Keratinocyte (primary cell): ENCODE data around the gene CCDC141. TPM values are rescaled to one million over a fixed set of nuclear protein-coding genes. Genes with fewer than 3 reads are reported as not detected.

Experiments used
- DNase-seq: peaks from one replicate; pipeline ENCODE4 v3.0.0-alpha.2; 2011; ENCODE audit warnings: low read depth, missing footprints, low spot score
- FAIRE-seq: peaks from 2 replicates; lab custom pipeline; 2011; peaks lifted over from hg19 to GRCh38; lab: Jason Lieb, UNC
- H2AFZ ChIP-seq: 2 replicates; pipeline ENCODE4 v1.6.0; 2012; ENCODE audit warnings: low read length, control low read depth, inconsistent platforms; ENCODE audit not compliant: control insufficient read depth
- H3K27ac ChIP-seq: 2 replicates; pipeline ENCODE4 v1.5.1; 2011; ENCODE audit warnings: low read length; ENCODE audit not compliant: control insufficient read depth, insufficient read depth
- H3K27me3 ChIP-seq: 3 replicates; pipeline ENCODE4 v1.6.0; 2011; ENCODE audit warnings: low read length; ENCODE audit not compliant: control insufficient read depth, insufficient read depth; ENCODE audit errors: extremely low read depth
- H3K36me3 ChIP-seq, 2 experiments: 2 replicates in 1 of 2; 3 replicates in 1 of 2; pipeline ENCODE4 v1.5.1; 2011; ENCODE audit warnings: low read length in 2 of 2, mild to moderate bottlenecking in 1 of 2; ENCODE audit not compliant: control insufficient read depth in 2 of 2, insufficient read depth in 2 of 2; ENCODE audit errors: extremely low read depth in 1 of 2
- H3K4me1 ChIP-seq: 3 replicates; pipeline ENCODE4 v1.5.1; 2011; ENCODE audit warnings: low read length; ENCODE audit not compliant: control insufficient read depth, insufficient read depth; ENCODE audit errors: extremely low read depth
- H3K4me2 ChIP-seq: 3 replicates; pipeline ENCODE4 v1.6.0; 2011; ENCODE audit warnings: low read depth, low read length; ENCODE audit not compliant: control insufficient read depth, insufficient read depth; ENCODE audit errors: extremely low read depth
- H3K4me3 ChIP-seq, 3 experiments: fragments of 200-600 bp in 1 of 3; sonication (generic) in 1 of 3; 2 replicates in 2 of 3; 3 replicates in 1 of 3; pipeline ENCODE4 v1.5.1; 2011 to 2016; ENCODE audit warnings: low read length in 3 of 3, mild to moderate bottlenecking in 3 of 3, control low read depth in 2 of 3, inconsistent platforms in 1 of 3, low read depth in 1 of 3, mixed read lengths in 1 of 3, mixed run types in 1 of 3, moderate library complexity in 1 of 3; ENCODE audit not compliant: control insufficient read depth in 2 of 3, insufficient read depth in 2 of 3; ENCODE audit errors: extremely low read depth in 1 of 3
- H3K79me2 ChIP-seq: 2 replicates; pipeline ENCODE4 v1.6.0; 2012; ENCODE audit warnings: low read length; ENCODE audit not compliant: control insufficient read depth, insufficient read depth
- H3K9ac ChIP-seq: 3 replicates; pipeline ENCODE4 v1.6.0; 2011; ENCODE audit warnings: low read length; ENCODE audit not compliant: control insufficient read depth, insufficient read depth; ENCODE audit errors: extremely low read depth
- H3K9me1 ChIP-seq: 3 replicates; pipeline ENCODE4 v1.6.0; 2011; ENCODE audit warnings: low read length; ENCODE audit not compliant: control insufficient read depth, insufficient read depth; ENCODE audit errors: extremely low read depth
- H3K9me3 ChIP-seq: 2 replicates; pipeline ENCODE4 v1.5.1; 2012; ENCODE audit warnings: low read depth, low read length; ENCODE audit not compliant: control insufficient read depth
- H4K20me1 ChIP-seq: 3 replicates; pipeline ENCODE4 v1.6.0; 2011; ENCODE audit warnings: low read length; ENCODE audit not compliant: control insufficient read depth, insufficient read depth; ENCODE audit errors: extremely low read depth
- CTCF ChIP-seq, 3 experiments: IDR thresholded peaks in 1 of 3; conservative IDR thresholded peaks in 1 of 3; optimal IDR thresholded peaks in 1 of 3; 2 replicates in 2 of 3; 3 replicates in 1 of 3; pipeline versions ENCODE3 to v1.5.1; 2011; ENCODE audit warnings: low read length in 3 of 3, mild to moderate bottlenecking in 3 of 3, moderate library complexity in 2 of 3, control low read depth in 1 of 3, inconsistent platforms in 1 of 3; ENCODE audit not compliant: insufficient read depth in 2 of 3; ENCODE audit errors: extremely low read depth in 1 of 3
- EZH2 ChIP-seq: IDR thresholded peaks from one replicate; pipeline ENCODE4 v1.6.1; 2012; ENCODE audit warnings: inconsistent platforms, mild to moderate bottlenecking, low read length, moderate library complexity
- dilution Hi-C: fragments of 300-500 bp; cut with MboI; formaldehyde crosslinking; loops from one replicate; pipeline ENCODE4 v1.7.0; 2020; ENCODE audit warnings: low sequenced_read_pairs; ENCODE audit not compliant: extremely low pct_ligation_motif_present
- polyA plus RNA-seq, 5 experiments: library from polyadenylated mRNA; depleted of rRNA in 3 of 5; stranded (reverse) in 3 of 5; stranded (forward) in 1 of 5; unstranded in 1 of 5; fragments of >200 nt; gene quantifications; 1 replicate in 1 of 5; 2 replicates in 3 of 5; 3 replicates in 1 of 5; pipeline versions ENCODE4 v1.2.1 to v1.2.3, GENCODE V29; 2011 to 2012; ENCODE audit warnings: missing spikeins in 2 of 5, low read depth in 1 of 5, low replicate concordance in 1 of 5

The CCDC141 gene
- polyA plus RNA-seq, 1 donor (not counting 4 experiments of a cell fraction or from before 2014, with no cell fraction given), result not detected

GRCh38 chr2:178806543-178806942, 243.4 kb downstream of the CCDC141 start:
- no peaks in the 10 kb centered on the region for H3K9me1 ChIP-seq
- H3K9me3 ChIP-seq, result no peaks in the 10 kb centered on the region
- no peaks in the 10 kb centered on the region for H3K4me1 ChIP-seq
- no peak for FAIRE-seq
- H2AFZ ChIP-seq, result no peak overlapping the region
- H3K9ac ChIP-seq, result no peak overlapping the region
- no peak overlapping the region for H3K4me3 ChIP-seq
- dilution Hi-C loops, result loop anchor here (25.0 kb wide), 1 partner anchor 106 kb away; no protein-coding TSS in a partner anchor
- no peak overlapping the region for H3K4me2 ChIP-seq
- no peaks in the 10 kb centered on the region for H3K79me2 ChIP-seq
- H3K27me3 ChIP-seq, result no peaks in the 10 kb centered on the region
- no peak overlapping the region for H3K27ac ChIP-seq
- H3K36me3 ChIP-seq, result no peaks in the 10 kb centered on the region
- no peak for DNase-seq
- no peaks in the 10 kb centered on the region for H4K20me1 ChIP-seq
- TF ChIP-seq EZH2 (no peak), CTCF (optimal IDR thresholded peaks at IDR 0.05 in 1 of 3, IDR thresholded peaks at IDR 0.05 in 1 of 3, conservative IDR thresholded peaks at IDR 0.05 in 1 of 3; ENCODE audit: extremely low read depth in 1 of 3, insufficient read depth in 2 of 3, low read length in 3 of 3) (no peak)

DNA sequence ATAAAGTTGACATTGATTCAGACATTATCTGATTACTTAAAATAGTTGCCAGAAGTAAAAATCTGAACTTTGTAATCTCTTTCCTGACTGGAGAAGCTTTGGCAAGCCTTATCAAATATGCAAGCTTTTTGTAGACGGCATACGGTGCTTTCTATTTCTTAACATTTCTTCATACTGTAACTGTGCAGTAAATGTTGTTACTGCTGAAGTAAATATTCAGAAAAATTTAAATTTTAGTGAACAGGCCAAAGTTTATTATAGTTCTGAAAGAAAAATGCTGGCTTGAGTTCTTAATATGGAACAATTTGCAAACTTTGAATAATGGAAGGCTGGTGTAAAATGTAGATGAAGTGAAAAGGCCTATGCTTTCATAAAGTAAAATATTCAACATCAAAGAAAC, 244.5 kb downstream of the CCDC141 start:
- TF ChIP-seq EZH2 (no peak), CTCF (optimal IDR thresholded peaks at IDR 0.05 in 1 of 3, IDR thresholded peaks at IDR 0.05 in 1 of 3, conservative IDR thresholded peaks at IDR 0.05 in 1 of 3; ENCODE audit: extremely low read depth in 1 of 3, insufficient read depth in 2 of 3, low read length in 3 of 3) (no peak)
- FAIRE-seq, result no peak

More for the DNA sequence above, 244.5 kb downstream of the CCDC141 start:
- Histone ChIP-seq H3K79me2 (no peaks in the 10 kb centered on the region), H3K27me3 (no peaks in the 10 kb centered on the region), H3K27ac (no peak overlapping the region), H3K4me2 (no peak overlapping the region), H3K9me3 (no peaks in the 10 kb centered on the region), H2AFZ (no peak overlapping the region), H3K9ac (no peak overlapping the region), H3K9me1 (no peaks in the 10 kb centered on the region), H4K20me1 (no peaks in the 10 kb centered on the region), H3K4me3 (no peak overlapping the region), H3K4me1 (no peaks in the 10 kb centered on the region), H3K36me3 (no peaks in the 10 kb centered on the region)
- dilution Hi-C loops, result loop anchor here (25.0 kb wide), 1 partner anchor 107 kb away; no protein-coding TSS in a partner anchor
- DNase-seq, result no peak
